Fibroblast of peridontal ligament (primary cell): ENCODE measurements around the gene SLC46A2.

Experiments used
- DNase-seq: peaks from one replicate; pipeline ENCODE4 v3.0.0-alpha.2; 2010; ENCODE audit errors: extremely low read depth

Gene SLC46A2

DNA sequence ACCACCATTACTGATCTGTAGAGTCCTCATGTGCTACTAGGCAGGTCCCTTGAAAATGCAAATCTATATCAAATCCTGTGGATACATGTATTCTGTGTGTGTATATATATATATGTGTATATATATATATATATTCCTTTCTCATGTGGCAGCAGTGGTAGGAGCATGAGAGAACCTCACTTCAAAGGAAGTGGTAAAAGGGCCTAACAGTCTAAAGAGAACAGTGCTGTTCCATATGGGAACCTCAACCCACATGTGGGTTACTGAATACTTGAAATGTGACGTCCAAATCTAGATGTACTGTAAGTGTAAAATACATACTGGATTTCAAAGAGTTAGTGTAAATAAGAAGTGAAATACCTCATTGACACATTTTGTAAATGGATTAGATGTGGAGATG lies 5.4 kb downstream of the SLC46A2 start:
- no peak for DNase-seq

DNA sequence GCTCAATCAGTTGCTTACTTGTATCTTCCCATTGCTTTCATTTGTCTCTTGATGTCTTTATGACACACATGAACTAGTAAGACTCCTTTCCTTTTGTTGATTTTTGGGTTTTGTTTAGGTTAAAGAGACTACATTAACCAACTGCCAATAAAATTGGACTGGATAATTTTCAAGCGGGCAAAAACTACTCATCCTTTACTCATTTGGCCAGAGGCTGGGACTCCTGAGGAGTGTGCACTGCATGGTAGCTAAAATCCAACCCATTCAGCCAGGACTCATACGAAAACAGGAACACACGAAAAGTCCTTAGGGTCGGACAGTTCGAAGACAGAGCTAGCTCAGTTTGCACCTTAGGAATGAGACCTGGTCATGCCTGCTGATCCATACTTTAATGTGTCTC lies 6.0 kb downstream of the SLC46A2 start:
- no peak for DNase-seq

DNA sequence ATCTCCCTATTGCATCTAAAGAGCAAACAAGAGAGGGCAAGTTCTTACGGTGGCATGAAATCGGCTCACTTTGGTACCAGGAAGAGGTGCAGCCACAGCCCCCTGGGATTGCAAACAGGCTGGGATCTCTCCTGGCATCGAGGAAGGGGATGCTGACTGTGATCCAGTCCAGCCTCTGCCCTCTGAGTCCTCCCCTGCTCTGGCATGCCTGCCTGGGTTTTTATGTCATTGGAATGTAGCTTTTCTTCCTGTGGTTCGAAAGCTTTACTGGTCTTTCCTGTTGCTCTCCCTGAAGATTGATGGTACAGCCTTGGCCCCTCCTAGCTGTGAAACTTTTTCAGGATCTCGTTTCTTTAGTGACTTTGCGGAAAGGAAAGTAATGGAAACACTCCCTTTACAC lies 6.6 kb downstream of the SLC46A2 start:
- DNase-seq: no peak

DNA sequence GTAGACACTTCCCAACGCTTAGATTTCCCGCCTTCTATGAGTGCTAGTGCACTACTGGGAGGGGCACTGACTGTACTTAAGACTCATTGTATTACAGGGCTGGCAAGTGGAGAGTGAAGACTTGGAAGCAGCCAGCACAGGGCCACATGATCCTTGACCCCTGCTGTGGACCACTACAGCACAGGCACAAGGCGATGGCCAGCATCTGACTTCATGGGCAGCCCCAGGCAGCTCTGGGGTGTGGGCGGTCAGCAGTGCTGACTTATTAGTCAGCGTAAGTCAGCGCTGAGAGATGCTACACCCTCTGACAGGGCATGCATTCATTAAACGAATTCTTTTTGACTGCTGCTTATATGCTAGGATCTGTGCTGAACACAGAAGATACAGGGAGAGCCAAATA lies 9.3 kb downstream of the SLC46A2 start:
- DNase-seq: no peak

DNA sequence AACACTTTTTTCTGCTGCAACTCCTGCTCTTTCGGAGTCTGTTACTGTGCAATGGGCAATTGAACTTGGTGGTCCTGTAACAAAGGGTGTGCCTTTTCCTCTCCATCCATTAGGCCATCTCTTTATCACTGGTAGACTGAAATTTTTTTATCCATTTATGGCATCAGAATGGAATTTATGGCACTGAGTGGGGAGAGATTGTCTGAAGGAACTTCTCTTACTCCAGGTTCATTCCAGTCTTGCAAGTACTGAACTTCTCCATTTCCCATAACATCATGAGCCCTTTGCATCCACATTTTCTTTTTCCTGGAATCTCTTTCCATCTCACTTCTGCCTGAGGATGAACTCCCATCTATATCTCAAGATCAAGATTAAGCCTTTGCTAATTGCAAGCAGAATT lies 10.0 kb downstream of the SLC46A2 start:
- DNase-seq: no peak

DNA sequence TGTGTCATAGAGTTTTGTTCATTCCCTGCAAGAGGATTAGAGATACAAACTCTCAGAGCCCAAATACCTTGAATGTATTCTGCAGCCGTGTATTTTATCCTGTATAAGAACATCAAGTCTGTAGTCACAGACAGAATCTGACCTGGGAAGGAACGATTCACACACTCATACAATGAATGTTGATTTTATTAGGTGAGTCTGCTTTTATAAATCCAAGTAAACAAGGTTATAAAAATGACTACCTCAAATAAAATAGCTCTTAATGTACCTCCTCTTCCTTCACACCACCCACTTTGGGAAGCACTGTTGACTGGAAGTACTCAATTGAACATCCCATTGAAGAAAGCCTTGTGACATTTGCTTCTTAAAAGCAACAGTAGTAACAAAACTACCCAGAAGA lies 11.9 kb downstream of the SLC46A2 start:
- DNase-seq: no peak

DNA sequence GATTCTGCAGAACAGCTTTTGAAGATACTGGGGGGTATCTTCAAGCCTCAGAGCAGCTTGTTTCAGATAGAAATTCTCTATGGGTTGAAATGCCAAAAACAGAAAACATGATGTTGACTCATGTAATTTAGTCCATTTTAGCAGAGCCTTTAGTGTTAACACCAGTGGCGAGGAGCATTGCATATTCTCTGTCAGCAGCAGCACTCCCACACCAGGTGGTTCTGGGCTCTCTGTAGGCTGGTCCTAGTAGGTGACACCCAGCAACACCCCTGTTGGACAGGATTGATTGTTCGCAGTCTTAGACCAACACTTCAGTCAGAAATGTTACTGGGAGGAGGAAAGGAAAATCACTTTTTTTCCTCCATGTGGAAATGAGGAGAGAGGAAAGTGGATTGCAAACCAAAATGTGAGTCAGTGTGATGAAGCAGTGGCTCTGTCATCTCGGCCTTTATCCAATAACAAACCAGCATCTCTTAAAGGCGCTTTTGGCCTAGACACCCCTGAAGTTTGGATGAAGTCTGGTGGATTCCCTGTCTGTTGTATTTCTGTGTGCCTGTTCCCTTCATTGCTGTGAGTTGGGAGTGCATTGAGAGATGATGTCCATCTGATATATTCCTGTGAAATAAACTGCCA lies 16.8 kb downstream of the SLC46A2 start:
- peak; percentile 65 for DNase-seq

DNA sequence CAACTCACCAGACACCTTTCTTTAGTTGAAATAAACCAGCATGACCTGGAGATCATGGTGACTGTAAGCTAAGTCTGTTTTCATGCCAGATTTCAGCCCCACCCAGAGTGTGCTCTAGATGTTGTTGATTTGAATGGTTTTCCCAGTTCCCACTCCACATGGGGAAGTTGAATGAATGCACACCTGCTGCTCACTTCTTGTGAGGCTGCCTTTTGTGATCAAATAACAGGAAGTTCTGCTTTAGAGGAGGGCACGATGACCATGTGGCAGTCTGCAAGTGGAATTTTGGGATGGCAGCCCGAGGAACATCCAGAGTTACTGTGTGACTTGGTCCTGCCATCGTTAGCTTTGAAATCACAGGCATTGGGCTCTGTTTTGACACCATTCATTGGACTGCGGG lies 18.7 kb downstream of the SLC46A2 start:
- DNase-seq: no peak

DNA sequence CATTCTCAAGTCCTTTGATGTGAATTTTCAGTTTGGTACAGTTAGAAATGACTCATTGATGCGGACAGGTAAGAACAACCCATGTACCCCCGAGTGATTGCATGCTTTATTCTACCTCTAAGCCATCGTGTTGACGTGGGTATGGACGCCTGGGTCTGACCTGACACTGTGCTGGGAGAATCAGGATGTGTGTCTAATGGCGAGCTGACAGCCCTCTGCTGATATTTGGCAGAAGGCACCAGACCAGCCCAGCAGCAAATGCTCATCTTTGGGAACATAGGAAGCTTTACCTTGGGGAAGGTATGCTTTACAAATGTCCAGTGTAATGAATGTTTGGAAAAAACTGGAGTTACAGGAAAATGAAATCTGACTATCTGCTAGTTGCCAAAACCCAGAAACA lies 20.1 kb downstream of the SLC46A2 start:
- DNase-seq: no peak

DNA sequence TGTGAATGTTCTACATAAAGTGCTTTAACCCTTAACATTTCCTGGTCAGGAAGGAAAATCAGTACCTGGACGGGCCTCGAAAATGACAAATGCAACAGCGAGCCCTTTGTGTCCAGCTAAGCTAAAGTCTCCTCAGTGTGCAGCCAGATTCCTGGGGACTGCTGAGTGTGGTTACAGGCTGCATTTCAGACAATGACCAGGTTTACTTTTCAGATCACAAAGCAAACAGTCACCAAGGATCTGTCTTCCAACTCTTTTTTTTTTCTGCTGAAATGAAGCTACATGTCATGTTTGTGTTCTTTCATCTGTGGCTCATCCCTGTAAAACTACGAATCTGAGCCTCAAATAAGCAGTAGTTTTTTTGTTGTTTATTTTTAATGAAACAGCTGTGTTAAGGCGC lies 20.8 kb downstream of the SLC46A2 start:
- DNase-seq: no peak

DNA sequence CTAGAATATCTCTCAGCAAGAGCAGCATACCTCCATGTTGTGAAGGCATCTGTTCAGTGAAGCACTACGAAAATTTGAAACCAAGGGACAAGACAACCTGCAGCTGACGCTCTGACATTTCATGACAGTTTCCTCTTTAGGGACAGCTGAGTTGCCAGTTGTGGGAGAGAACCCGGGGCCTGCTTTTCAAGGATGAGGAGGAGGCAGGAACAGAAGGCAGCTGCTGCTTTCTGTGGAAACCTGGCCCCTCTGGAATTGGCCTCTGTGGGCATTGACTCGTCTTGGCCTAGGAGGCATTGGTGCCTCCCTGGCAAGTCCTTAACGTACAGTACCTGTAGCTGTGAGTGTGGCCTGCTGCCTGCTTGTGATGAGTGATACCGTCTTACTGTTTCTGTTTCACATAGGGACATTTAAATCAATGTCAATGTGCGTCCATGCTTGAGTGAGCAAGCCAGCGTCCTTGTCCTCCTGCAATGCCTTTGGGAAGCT lies 21.6 kb downstream of the SLC46A2 start:
- no peak for DNase-seq

DNA sequence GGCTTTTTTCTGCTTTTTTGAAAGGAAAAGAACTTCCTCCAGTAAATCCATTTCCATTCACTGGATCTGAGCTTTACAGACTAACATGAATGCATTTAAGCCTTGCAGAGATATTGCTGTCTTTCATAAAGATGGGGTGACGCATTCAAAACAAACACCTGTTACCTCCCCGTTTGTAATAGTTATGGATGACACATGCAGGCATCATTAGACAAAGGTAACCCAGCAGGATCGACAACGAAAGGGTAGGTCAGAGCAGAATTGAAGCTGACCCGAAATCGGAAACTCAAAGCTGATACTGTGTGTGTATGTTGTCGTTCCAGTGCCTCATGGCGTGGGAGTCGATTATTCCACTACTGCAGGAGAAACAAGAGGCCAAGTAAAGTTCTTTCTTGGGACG lies 22.2 kb downstream of the SLC46A2 start:
- no peak for DNase-seq

DNA sequence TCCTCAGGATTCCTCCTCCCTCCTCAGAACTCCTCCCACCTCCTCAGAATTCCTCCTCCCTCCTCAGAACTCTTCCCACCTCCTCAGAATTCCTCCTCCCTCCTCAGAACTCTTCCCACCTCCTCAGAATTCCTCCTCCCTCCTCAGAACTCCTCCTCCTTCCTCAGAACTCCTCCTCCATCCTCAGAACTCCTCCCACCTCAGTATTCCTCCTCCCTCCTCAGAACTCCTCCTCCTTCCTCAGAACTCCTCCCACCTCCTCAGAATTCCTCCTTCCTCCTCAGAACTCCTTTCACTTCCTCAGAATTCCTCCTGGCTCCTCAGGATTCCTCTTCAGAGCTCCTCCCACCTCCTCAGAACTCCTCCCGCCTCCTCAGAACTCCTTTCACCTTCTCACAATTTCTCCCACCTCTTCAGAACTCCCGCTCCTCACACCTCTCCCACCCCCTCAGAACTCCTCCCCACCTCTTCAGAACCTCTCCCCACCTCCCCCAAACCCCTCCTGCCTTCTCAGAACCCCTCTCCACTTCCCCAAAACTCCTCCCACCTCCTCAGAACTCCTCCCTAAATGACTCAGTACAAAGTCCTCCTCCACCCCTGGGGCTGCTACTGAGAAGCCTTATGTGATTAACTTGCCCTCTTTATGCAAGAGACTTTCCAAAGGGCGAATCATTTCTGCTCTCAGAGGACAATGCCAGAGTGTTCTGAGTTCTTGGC lies 23.2 kb downstream of the SLC46A2 start:
- DNase-seq: peak; percentile 91

DNA sequence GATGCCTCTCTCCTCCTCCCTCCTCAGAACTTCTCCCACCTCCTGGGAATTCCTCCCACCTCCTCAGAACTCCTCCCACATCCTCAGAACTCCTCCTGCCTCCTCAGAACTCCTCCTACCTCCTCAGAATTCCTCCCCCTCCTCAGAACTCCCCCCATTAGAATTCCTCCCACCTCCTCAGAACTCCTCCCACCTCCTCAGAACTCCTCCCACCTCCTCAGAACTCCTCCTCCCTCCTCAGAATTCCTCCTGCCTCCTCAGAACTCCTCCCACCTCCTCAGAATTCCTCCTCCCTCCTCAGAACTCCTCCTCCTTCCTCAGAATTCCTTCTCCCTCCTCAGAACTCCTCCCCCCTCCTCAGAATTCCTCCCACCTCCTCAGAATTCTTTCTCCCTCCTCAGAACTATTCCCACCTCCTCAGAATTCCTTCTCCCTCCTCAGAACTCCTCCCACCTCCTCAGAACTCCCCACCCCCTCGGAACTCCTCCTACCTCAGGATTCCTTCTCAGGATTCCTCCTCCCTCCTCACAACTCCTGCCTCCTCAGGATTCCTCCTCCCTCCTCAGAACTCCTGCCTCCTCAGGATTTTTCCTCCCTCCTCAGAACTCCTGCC lies 23.9 kb downstream of the SLC46A2 start:
- peak; percentile 84 for DNase-seq

DNA sequence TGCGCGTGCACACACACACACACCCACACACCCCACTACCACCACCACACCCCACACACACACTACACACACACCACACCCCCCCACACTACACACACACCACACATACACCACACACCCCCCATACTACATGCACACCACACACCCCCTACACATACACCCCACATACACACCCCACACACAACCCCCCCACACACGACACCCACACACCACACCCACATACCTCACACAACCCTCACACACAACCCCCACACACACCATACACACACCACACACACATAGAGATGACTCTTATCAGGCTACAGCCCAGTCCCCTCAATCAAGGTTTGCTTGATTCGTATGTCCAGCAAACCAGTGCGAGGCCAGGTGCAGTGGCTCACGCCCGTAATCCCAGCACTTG lies 25.7 kb downstream of the SLC46A2 start:
- DNase-seq: no peak

DNA sequence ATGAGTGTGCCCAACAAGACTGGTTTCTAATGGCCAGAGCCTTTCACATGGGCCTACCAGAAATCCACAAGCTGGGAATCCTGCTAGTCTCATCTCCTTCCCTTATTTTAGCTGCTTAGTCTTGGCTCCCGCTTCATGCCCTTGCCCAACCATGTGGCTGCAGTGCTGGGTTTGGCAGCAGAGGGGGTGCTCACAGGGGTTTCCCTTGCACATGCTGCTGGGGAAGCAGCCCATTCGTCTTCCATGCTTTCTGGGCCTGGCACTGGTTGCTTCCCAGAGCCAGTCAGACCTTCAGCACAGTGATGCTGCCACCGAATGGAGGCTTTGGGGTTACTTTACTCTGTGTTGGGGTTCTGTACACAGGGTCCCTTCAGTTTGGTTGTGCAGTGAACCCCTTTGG lies 26.3 kb downstream of the SLC46A2 start:
- DNase-seq: no peak

DNA sequence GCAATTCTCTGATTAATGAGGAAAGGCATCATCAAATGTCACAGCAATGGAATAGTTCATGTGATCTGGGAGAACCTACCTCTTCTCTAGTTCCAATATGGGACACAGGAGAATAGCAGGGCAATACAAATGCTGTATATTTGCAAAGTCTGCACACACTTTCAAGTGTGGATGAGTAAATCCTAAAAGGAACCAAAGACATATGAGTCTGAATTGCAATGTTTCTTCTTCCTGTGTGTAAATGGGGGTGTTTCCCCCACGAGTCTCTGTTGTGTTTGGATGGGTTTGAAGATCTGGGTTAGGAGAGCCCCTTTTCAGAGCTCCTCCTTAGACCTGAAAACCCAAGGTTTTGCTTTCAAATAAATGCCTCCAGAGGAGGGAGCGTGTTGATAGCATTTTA lies 26.9 kb downstream of the SLC46A2 start:
- DNase-seq: no peak

DNA sequence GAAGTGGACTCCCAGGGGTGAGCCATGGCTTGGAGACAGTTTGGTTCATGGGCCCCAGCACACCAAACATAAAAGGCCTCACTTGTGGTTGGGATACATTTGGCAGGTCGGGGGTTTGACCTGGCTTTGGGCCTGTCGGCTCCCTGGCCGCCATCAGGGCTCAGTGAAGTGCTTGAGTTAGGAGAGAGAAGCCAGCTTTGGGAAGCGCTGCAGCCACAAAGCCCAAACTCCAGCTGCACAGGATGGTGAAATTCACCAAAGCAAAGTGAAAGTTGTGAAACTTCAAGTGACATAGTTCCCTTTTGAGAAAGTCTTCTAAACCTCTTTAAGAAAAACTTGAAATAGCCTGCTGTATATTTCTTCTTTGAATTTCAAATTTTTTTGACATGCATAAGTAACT lies 27.5 kb downstream of the SLC46A2 start:
- DNase-seq: peak; percentile 82

DNA sequence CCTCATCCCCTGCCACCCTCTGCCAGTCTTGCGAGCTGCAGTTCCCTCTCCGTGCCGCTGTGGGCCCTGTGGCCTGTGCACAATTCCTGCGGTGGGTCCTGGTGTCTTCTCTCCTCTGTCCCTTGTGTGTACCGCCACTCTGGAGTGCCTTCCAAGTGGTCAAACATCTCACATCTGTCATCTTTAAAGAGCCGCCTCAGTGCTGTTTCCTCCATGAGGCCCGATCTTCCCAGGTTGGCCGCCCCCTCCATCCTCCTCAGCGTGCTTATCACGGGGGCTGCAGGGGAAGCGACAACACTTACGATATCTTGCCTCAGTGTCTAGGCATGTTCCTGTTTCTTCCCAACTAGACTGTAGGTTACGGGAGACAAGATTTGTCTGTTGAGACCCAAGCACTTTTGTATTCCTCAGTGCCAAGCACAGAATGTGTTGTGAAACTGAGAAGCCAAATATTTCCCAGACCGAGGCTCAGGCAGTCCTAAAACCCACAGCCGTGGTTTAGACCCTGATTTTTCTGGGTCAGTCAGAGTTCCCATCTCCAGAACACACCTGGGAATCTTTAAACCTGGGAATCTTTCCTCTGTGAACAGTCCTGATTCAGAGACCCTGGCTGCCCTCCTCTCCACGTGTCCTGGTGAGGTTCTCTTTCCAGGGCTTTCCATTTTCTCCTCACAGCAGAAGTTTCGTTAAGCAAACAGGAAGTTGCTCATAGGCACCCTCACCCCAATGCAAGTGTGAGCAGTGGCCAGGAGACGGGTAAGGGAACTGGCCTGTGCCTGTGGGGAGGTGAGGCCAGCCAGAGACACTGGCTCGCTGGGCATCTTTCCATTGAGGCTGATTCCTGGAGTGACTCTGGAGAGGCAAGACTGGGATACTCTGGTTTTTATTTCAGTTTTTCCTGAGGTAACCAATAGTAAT lies 28.8 kb downstream of the SLC46A2 start:
- DNase-seq: no peak

DNA sequence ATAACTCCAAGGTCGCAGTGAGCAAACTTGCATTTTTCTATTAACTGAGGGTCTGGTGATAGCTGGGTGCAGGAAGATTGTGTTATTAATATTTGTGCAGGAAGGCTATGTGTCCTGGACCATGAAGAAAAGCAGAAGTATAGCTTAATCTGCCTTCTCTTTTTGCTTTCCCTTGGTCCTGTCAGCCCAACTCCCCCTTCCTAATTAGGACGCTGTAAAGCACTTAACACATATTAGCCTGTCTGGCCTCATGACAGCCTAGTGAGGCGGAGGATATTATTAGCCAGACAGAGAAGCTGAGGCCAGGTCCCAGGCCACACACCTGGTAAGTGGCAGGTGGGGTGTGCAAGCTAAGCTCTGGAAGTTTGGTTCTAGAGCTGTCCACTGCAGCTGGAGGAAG lies 29.5 kb downstream of the SLC46A2 start:
- no peak for DNase-seq

DNA sequence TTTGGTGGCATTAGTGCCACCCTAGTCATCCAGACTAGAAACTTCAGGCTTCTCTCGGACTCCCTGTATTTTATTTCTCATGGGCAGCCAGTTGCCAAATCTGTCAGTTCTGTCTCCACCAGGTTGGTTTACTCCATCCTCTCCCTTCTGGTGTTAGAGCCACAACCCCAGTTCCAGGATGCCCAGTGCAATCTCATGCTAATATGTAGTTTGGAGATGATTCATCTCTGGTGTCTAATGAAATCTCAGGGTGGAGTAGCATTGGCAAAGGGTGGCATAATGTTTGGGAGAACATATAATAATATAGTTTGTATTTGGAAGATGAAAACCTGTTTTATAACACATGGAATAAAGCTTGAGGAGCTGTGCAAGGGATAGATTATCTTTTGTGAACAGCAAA lies 30.2 kb downstream of the SLC46A2 start:
- no peak for DNase-seq

DNA sequence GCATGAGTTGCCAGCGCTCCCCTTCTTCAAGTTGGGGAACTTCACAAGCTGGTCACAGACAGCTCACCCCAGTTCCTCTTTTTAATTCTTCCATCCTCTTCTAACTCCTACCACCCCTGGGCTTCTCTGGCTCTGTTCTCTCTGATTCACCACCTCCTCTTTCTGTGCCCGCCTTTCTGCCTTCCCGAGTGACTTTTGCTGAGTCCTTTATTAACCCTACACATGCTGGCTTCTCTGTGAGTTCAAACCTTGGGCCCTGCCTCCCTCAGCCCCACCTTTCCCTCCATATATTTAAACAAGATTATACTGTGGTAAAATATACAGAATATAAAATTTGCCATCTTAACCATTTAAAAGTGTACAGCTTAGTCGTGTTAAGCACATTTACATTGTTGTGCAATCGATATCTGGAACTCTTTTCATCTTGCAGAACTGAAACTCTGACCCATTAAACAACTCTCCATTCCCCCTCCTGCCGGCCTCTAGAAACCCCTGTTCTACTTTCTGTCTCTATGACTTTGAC lies 32.0 kb downstream of the SLC46A2 start:
- DNase-seq: peak; percentile 32
